Measurements from ENCODE around the gene MYO18B. TPM values are rescaled to one million over a fixed set of nuclear protein-coding genes. Genes with fewer than 3 reads are reported as not detected.

Gene MYO18B
- polyA plus RNA-seq, 1 donor: 0.05 TPM

DNA sequence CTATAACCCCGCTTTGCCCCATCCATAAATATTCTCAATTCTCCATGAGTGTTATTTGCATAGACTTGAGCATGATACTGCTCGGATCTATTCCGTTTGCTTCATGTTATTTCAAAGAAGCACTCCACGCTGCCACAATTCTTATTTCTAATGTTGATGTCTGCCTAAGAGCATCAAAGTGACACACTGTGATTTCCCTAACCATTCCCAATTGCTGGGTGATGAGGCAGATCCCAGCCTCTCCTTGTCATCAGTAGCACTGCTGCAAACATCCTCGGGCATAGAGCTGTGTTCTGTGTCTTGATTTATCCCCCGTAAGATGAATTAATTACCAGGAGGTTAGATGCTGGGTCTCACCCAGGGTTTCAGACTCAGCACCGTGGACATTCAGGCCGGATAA is 249.0 kb downstream of the MYO18B start:
- DNase-seq: no peak

DNA sequence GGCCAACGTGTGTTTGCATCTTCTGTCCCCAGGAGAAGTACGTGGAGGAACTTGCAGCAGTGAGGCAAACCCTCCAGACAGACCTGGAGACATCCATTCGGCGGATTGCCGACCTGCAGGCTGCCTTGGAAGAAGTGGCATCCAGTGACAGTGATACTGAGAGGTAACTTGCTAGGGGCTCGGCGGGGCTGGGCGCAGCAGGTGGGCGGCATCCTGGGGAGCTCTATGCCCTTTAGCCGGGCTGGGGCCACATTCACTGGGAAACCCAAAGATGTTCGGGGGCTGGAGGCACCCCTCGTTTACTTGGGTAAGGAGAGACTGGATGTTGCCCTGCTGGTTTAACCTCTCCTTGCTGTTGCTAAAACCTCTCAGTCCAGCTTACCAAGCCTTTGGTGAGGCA is 250.3 kb downstream of the MYO18B start:
- DNase-seq: no peak

DNA sequence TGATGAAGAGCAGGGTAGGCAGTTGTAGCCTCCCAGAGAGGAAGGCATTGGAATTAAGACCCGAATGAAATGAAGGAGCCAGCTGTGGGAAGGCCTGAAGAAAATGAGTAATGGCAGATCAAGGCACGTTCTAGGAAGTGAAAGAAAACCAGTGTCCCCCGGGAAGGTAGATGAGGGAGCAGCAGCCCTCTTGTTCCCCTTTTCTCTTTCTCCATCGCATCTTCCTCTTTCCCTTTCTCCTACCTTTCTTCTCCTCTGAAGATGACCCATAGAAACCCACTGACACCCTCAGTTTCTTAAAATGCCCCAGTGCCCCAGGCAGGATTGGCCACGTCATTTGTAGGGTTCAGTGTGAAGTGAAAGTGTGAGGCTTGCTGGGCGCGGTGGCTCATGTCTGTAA is 254.7 kb downstream of the MYO18B start:
- DNase-seq: no peak

DNA sequence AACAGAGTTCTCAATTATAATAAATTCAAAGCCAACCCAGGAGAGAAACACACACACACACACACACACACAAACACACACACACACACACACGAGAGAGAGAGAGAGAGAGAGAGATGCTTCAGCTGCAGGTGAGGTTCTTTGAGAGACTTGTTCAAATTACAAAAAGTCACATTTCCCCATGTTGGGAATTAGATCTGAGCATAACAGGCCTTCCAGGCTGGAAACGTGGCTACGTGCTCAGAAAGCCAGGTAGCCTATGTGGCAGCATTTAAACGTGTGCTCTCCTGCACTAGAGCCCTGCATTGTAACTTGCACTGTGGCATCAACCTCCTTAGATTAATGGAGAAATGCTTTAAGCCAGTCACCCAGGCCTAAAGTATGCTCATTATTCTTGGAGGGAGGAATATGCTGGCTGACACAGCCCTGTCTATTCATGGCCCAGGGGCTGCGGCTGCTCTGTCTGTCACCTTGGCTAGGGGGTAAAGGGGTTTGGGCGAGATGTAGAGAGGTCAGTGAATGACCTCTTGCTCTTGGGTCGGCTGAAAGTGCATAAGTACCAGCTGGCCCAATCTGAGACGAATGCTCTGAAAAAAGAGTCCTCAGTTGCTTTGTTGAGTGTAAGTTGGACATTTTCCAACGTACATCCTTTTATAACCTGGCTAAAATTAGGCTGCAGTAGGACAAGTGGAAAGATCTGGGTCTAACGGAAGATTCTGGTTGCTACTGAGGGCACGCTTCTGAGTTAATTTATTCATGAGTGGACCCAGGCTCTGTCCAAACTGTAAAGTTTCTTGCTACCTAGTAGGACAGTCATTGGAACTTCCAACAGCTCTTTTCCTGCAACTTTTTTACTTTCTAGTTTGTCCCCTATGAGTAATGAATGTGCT is 256.1 kb downstream of the MYO18B start:
- no peak for DNase-seq

DNA sequence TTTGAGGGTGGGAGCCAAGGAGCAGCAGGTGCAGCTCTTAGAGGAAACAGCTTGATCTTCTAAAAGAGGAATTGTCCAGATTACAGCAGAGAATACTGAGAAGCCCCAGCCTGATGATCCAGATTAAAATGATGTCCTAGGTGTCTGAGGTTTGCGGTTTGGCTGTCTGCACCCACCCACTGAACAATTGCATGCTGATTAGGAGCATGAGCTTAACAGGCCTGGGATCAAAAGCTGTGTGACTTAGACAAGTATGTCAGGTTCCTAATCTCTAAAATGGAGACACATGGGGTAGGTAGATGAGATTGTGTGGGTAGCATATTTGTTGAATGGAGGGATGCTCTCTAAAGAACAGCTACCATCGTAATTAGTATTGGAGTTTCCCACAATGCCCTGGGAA is 260.5 kb downstream of the MYO18B start:
- no peak for DNase-seq

DNA sequence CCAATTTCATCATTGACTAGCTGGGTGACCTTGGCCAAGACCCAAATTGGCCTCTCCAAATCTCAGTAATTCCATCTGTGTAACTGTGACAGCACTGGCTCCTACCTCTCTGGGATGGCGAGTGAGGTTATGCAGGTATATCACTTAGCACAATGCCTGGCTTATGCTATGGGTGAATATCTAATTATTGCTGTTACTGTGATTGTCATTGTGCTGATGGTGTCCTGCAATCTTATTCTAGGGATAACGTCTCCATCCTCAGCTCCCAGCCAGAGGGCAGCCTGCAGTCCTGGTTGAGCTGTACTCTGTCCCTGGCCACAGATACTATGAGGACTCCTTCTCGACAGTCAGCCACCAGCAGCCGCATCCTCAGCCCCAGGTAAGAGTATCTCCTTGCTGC is 262.5 kb downstream of the MYO18B start:
- no peak for DNase-seq

DNA sequence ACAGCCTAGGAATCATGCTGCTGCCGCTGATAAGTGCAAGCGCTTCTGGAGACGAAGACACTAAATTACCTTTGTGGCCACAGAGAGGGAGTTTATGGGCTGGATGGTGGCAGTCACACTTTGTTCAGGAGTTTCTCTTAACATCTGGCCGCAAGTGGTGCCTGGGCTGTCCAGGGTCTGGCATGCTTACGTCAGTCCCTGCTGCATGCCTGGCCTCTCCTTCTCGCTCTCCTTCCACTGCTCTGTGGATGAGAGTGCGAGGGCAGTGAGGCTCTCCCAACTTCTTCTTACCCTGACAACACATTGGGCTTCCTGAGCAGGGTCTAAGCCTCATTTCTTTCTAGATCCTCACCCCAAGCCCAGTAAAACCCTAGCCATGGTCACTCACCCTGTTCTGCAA is 266.6 kb downstream of the MYO18B start:
- no peak for DNase-seq

DNA sequence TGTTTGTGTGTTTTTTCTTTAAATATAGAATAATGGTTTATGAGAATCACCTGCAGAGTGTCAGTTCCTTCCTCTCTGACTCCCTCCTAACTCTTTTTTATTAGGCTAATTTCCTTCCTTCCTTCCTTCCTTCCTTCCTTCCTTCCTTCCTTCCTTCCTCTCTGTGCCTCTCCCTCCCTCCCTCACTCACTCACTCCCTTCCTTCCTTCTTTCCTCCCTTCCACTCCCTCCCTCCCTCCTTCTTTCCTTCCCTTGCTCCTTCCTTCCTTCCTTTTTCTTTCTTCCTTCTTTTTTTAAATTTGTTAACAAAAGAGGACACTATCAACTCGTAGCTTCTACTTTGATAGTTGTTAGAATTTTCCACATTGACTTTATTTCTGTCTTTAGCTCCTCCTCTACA is 274.9 kb downstream of the MYO18B start:
- no peak for DNase-seq

DNA sequence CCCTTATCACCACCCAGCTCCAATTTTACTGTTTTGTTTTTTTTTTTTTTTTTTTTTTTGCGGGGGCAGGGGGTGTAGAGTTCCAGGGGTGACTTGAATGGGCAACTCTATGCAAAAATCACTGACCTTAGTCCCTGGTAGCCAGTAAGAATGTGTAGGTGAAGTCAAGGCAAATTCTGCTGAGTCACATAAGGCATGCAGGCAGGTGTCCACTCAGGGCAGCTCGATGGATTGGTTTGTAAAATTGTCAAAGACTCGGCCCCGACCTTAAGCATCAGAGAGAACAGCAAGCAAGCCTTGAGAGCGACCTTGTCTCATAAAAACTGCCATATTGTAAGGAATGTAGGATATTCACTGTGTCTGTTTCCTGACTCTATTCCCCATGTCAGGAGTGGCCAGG is 275.9 kb downstream of the MYO18B start:
- DNase-seq: no peak

DNA sequence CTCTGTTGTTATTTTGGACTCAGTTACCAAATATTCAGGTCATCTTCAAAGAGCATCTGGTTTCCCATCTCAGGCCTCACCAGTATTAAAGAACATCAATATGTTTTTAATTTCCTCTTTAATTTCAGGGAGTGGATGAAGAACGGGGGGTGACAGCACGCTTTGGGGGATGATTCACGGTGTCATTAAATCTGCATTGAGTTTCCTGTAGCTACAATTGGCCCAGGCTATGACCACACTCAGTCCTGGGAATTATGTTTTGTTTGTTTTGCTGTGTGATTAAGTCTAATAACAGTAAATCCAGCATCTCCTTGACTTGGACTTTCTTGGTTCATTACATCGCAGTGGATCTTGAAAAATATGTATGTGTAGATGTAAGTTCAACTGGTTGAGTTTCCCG is 277.6 kb downstream of the MYO18B start:
- DNase-seq: no peak

DNA sequence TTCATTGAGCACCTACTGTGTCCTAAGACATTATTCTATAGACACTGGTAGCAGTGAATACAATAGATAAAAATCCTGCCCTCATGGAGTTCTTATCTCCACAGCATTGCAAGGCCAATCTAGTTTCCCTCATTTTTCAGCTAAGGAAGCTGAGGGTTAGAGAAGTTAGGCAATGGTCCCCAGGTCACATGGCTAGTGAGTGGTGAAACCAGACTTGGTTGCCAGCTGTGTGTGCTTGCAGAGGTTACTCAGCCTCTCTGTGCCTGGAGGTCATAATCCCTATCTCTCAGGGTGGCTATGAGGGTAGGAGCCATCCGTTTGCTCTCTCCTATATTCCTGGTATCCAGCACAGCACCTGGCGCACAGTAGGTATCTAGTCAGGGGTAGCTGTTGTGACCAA is 279.5 kb downstream of the MYO18B start:
- DNase-seq: no peak

DNA sequence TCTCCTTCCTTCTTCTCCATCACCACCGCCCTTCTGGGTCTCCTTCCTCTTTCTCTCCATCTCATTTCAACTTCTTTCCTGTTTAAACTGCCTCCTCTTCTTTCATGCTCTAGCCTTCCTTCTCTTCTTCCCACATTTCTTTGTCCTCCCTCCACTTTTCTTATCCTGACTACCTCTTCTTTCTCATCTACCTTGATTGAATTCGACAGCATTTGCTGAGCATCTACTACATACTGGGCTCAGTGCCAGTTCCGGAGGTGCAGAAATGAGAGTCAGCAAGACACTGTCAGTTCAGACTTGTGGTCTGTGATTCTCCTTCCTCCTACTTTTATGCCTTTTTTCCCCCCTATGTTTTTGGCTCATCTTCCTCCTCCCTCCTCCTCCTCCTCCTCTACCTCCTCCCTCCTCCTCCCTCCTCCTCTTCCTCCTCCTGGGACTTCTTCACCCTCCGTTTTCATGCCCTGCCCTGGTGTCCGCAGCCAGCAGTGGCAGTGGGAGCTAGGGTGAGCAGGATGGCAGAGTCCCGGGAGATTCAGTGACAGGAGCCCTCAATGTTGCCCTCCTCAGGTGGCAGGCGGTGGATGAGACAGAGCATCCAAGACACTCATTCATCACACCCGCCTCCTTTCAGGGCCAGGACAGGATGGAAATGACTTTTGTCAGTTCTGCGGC is 281.3 kb downstream of the MYO18B start:
- DNase-seq: no peak

DNA sequence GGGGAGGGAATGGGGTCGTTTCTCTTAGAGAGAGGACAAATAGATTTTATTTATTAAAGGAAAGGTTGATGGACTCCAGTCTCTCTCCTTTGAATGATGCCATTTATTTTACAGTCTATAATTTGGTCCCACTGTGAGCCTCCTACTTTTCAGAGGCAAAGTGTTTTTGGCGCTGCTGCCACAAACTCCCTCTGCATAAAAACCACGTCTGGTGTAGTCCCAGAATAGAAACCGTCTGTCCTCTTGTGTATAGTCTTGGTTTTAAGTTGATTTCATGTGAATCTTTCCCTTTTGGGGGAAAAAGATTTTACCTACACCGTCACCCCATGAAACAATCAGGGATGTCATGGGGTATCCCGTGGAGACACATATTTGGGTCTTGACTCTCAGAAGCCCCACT is 283.6 kb downstream of the MYO18B start:
- DNase-seq: no peak

DNA sequence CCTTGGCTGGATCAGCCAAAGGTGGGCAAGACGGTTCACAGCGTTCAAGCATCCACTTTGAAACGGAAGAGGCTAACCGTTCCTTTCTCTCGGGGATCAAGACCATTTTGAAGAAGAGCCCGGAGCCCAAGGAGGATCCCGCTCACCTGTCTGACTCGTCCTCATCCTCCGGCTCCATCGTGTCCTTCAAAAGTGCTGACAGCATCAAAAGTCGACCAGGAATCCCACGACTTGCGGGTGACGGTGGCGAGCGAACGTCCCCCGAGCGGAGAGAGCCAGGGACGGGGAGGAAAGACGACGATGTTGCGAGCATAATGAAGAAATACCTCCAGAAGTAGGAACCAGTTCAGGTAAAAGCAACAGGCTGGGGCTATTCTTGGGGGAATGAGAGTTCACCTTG is 285.4 kb downstream of the MYO18B start:
- DNase-seq: no peak

DNA sequence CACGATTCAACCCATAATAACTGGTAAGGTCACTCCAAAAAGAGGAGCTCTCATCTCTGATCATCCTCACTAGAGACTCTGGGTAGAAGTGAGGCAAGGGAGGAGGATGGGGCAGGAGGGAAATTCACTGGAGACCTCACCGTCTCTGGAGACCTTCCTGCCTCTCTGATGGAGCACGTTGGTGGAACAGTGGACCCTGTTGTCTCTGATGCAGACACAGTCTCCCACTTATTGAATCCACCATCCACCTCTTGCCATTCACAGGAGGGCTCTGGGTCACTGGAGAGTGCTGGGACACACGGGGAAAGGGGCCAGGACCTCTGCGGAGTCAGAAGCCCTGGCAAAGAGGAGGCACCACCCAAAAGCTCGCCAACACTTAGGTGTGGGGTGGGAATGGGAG is 289.7 kb downstream of the MYO18B start:
- no peak for DNase-seq

DNA sequence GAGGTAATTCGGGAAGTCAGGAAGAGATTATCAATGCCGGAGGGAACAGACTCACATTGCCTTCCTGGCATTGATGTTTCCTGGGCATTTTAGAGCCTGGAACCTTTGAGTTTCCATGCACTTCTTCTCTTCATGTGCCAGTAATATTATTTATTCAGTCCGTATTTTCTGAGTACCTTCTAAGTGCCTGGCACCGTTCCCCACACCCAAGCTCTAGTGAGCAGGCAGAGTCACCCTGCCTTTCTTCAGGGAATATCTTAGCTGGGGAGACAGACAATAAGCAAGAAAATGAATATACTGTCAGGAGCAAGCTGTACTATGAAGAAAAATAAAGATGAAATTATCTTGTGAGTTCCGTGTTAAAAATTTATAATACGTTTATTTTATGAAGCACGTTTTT is 291.1 kb downstream of the MYO18B start:
- DNase-seq: no peak

DNA sequence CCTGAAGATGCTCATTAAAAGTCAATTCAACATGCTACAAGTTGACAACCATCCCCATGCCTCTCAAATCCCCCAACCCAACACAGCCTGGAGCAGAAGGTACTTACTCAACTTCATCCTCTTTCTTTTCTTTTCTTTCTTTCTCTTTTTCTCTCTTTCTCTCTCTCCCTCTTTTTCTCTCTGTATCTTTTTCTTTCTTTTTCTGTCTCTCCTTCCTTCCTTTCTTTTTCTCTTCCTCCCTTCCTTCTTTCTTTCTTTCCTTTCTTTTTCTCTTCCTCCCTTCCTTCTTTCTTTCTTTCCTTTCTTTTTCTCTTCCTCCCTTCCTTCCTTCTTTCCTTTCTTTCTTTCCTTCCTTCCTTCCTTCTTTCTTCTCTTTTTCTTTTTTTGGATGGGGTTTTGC is 291.6 kb downstream of the MYO18B start:
- no peak for DNase-seq

DNA sequence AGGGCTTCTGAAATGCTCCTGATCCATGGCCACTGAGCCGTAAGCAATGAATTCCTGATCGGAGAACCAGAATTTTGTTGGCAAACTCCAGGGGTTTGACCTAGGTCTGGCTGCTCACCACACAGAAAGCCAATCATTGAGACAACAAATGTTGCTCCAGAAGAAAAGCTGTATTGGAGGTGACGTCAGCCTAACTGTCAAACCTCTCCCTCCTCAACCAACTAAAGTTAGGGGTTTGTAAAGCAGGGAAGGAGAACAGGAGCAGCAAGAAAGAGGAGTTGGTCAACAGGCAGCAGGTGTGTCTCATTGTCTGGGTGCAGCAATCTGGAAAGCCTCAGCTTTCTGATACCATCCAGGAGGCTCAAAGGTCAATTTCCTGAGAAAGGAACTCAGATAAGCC is 293.5 kb downstream of the MYO18B start:
- DNase-seq: no peak

DNA sequence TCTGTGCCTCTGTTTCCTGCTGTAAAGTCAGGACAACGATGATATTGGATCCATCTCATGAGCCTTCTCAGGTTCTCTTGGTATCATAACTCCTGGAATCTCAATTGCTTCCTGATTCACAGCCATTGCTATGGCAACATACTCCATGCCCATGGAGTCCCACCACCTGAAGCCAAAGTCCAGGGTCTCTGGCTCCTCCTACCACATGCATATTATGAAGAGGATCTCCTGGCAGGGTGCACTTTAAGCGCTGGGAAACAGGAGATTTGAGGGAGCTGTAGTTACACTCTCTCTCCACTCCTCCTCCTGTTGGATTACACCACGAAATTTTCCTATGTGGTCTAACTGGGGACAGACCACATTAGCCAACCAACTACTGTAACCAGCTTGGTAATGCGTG is 296.4 kb downstream of the MYO18B start:
- DNase-seq: no peak

DNA sequence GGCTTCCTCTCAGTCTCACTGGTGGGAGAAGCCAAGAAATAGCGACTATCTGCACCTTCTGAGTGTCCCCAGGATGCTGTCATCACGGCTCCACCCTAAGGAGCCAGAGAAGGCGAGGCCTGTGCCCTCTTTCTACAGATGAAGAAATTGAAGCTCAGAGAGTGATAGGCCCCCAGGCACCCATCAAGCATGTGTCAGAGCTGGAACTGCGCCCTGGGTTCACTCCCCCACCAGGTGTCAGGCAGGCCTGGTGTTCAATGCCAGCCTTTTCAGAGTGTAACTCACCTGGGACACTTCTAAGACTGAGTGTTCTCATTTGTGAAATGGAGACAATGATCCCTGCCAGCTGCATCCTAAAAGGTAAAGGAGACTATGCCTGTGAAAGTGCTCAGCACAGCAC is 299.9 kb downstream of the MYO18B start:
- DNase-seq: no peak

DNA sequence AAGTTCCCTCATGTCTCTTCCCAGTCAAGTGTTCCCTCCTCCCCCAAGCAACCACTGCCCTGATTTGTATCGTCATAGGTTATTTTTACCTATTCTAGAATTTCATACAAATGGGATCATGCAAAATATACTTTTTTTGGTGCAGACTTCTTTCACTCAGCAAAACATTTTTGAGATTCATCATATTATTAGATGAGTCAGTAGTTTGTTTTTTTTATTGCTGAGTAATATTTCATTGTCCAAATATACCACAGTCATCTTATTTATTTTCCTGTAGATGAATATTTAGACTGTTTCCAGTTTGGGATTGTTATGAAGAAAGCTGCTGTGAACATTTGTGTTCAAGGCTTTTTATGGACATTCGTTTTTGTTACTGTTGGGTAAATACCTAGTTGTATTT is 301.0 kb downstream of the MYO18B start:
- no peak for DNase-seq

DNA sequence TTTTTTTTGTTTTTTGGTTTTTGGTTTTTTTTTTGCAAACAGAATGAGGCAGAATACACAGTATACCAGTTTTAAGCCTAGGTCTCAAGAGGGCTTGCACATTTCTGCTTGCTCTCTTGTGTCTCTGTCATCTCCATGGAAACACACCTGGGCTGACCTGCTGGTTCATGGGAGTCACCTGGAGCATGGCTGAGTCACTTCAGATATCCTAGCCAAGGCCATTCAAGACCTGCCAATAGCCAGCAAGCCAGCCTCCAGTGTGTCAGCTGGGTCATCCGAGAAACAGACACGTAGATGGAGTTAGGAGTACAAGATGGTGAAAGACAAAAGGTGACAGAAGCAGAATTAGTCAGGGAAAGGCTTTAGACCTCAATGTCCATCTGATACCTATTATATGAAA is 303.1 kb downstream of the MYO18B start:
- no peak for DNase-seq

DNA sequence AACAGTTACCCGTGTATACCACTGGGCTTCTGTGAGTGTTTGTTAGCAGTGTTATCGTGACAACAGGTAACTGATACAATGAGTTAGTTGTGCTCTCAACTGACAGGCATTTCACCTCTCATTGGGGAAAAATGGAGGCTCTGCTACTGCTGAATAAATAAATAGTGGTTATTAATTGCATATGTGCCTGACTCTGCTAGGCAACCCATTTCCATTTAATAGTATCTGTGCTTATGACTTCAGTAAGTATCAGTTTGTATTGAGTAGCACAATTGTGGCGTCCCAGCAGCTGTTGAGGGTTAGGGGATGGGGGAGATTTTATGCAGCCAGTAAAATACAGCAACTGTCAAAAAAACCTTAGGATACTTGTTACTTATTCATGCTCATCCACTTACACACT is 303.9 kb downstream of the MYO18B start:
- DNase-seq: no peak

DNA sequence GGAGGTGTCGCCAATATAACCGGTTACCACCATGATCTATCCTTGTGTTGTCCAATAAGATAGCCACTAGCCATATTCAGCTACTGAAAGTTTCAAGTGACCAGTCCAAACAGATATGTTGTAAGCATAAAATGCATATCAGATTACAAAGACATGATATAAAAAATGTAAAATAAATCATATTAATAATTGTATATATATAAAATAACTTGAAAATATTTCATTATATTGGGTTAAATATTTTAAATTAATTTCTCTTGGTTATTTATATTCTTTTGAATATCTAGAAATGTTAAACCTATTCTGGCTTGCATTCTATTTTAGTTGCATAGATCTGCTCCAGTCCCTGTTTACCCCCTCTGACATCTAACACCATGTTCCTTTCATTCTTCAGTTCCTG is 305.5 kb downstream of the MYO18B start:
- DNase-seq: no peak

Data from left kidney (tissue), 2 donors.